Panc1 (cell line): ENCODE results near the gene SPACA6. TPM values are rescaled to one million over a fixed set of nuclear protein-coding genes. Genes with fewer than 3 reads are reported as not detected.

Experiments used
- ATAC-seq: fragments of 200-7000 bp; cut with Tn5 transposase; 2 replicates; pipeline ENCODE4 v1.9.1; 2020; ENCODE audit warnings: mild to moderate bottlenecking, moderate library complexity
- BruUV-seq: library from RNA; stranded (reverse); fragments of 400-500 nt; replicated peaks from 2 replicates; lab custom pipeline; 2021; lab: Mats Ljungman, UMichigan
- CTCF ChIA-PET: fragments of 300-600 bp; sonication (Branson Sonifier 250); formaldehyde crosslinking; loops from one replicate; lab custom pipeline; 2022; ENCODE audit warnings: antibody characterized with exemption; lab: Charles Lee
- POLR2A ChIA-PET: fragments of 300-600 bp; sonication (Branson Sonifier 250); formaldehyde crosslinking; loops from one replicate; lab custom pipeline; 2022; ENCODE audit warnings: antibody characterized with exemption; lab: Charles Lee
- DNase-seq: peaks from one replicate; pipeline ENCODE4 v3.0.0-alpha.2; 2010; ENCODE audit warnings: low read depth, low spot score
- H3K27ac ChIP-seq: 2 replicates; pipeline ENCODE4 v1.5.1; 2011; ENCODE audit warnings: mild to moderate bottlenecking, low read length, inconsistent platforms
- H3K27me3 ChIP-seq: fragments of 200-500 bp; sonication (Bioruptor generic); 2 replicates; pipeline ENCODE4 v1.6.0; 2014; ENCODE audit warnings: low read length, inconsistent platforms; ENCODE audit not compliant: control insufficient read depth, insufficient read depth
- H3K36me3 ChIP-seq: fragments of 200-500 bp; sonication (Bioruptor generic); 2 replicates; pipeline ENCODE4 v1.5.1; 2014; ENCODE audit warnings: inconsistent platforms, mild to moderate bottlenecking, low read length, moderate library complexity; ENCODE audit not compliant: control insufficient read depth, insufficient read depth
- H3K4me1 ChIP-seq: 2 replicates; pipeline ENCODE4 v1.5.1; 2011; ENCODE audit warnings: inconsistent platforms, mild to moderate bottlenecking, low read length, moderate library complexity; ENCODE audit not compliant: control insufficient read depth, insufficient read depth
- H3K4me3 ChIP-seq, 2 experiments: 2 replicates each; pipeline ENCODE4 v1.5.1; 2011 to 2012; ENCODE audit warnings: low read depth in 2 of 2, low read length in 2 of 2, mild to moderate bottlenecking in 2 of 2, inconsistent platforms in 1 of 2, moderate library complexity in 1 of 2
- H3K9me3 ChIP-seq: fragments of 200-500 bp; sonication (Bioruptor generic); 2 replicates; pipeline ENCODE4 v1.5.1; 2014; ENCODE audit warnings: low read depth, mild to moderate bottlenecking, inconsistent platforms, low read length, moderate library complexity; ENCODE audit not compliant: control insufficient read depth, insufficient read depth
- POLR2AphosphoS5 ChIP-seq: IDR thresholded peaks from 2 replicates; pipeline ENCODE4 v1.6.1; 2012; ENCODE audit warnings: mild to moderate bottlenecking, low read depth, low read length, moderate library complexity
- SIN3A ChIP-seq: IDR thresholded peaks from 2 replicates; pipeline ENCODE4 v1.6.1; 2012; ENCODE audit warnings: low read depth, mild to moderate bottlenecking, low read length, moderate library complexity, borderline replicate concordance; ENCODE audit not compliant: insufficient read depth
- TCF7L2 ChIP-seq: IDR thresholded peaks from 2 replicates; pipeline ENCODE4 v1.6.1; 2011; ENCODE audit warnings: mild to moderate bottlenecking, low read depth, low read length, inconsistent platforms
- in situ Hi-C: cut with HindIII; loops from 2 replicates; pipeline ENCODE4 v1.10.0; 2016; ENCODE audit warnings: low sequenced_read_pairs, low pct_unique_long_range_greater_than_20kb
- intact Hi-C: fragments of 100-400 bp; cut with micrococcal nuclease; formaldehyde crosslinking; loops from one replicate; pipeline ENCODE4 v1.10.0; 2022; ENCODE audit not compliant: unreplicated experiment
- total RNA-seq: library from RNA; stranded (reverse); gene quantifications from one replicate; pipeline ENCODE4 v1.2.1, GENCODE V29; 2021; ENCODE audit not compliant: unreplicated experiment
- TF ChIP-seq, protein P1 (sequence below): fragments of 450-650 bp; IDR thresholded peaks from 2 replicates; pipeline ENCODE4 v1.5.1; 2017; ENCODE audit warnings: mild to moderate bottlenecking
- TF ChIP-seq, protein P2 (sequence below), 2 experiments: IDR thresholded peaks; 2 replicates each; pipeline ENCODE4 v1.6.1; 2011 to 2012; ENCODE audit warnings: low read depth in 2 of 2, control low read depth in 1 of 2, low read length in 1 of 2, mild to moderate bottlenecking in 1 of 2, moderate library complexity in 1 of 2; ENCODE audit not compliant: insufficient read depth in 1 of 2

SPACA6 gene
- total RNA-seq, 1 experiment from 2014 or later: 14.3 TPM

DNA sequence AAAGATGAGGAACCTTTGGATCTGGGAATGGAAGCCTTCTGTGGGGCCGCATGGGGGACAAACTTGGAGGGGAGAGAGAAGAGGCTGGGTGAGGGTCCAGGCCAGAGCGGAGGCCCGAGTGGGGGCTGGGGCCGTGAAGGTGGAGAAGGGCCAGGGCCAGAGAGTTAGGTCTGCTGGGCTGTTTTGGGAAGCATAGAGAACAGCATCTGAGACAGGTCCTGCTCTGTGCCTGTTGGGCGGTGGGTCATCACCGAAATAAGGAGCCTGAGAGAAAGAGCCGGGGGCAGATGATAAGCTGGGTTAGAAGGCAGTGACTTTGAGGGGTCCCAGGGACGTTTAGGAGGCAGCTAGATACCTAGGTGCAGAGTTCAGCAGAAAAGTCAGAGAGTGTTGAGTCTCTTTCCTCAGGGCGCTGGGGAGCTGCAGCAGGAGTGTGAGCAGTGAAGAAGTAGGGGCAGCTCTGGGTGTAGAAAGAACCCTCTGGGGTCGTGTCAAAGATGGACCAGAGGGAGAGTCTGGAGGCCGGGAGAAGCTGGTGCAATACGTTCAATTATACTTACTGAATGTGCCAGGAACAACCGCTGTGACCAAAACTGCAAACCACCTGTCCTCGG is 2.7 kb downstream of the SPACA6 start:
- ChIA-PET POLR2A (no interaction called here), CTCF (no interaction called here)
- intact Hi-C loops: no loop called here
- Histone ChIP-seq H3K9me3 (no peaks in the 10 kb centered on the region), H3K27ac (no peak overlapping the region), H3K36me3 (no peaks in the 10 kb centered on the region), H3K4me1 (peaks cover 10% of the 10 kb centered on the region), H3K4me3 (no peak overlapping the region), H3K27me3 (no peaks in the 10 kb centered on the region)
- ATAC-seq: no peak
- TF ChIP-seq TCF7L2 (no peak), POLR2AphosphoS5 (no peak), SIN3A (no peak)
- TF ChIP-seq, protein P1, sequence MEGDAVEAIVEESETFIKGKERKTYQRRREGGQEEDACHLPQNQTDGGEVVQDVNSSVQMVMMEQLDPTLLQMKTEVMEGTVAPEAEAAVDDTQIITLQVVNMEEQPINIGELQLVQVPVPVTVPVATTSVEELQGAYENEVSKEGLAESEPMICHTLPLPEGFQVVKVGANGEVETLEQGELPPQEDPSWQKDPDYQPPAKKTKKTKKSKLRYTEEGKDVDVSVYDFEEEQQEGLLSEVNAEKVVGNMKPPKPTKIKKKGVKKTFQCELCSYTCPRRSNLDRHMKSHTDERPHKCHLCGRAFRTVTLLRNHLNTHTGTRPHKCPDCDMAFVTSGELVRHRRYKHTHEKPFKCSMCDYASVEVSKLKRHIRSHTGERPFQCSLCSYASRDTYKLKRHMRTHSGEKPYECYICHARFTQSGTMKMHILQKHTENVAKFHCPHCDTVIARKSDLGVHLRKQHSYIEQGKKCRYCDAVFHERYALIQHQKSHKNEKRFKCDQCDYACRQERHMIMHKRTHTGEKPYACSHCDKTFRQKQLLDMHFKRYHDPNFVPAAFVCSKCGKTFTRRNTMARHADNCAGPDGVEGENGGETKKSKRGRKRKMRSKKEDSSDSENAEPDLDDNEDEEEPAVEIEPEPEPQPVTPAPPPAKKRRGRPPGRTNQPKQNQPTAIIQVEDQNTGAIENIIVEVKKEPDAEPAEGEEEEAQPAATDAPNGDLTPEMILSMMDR: no peak
- TF ChIP-seq, protein P2, sequence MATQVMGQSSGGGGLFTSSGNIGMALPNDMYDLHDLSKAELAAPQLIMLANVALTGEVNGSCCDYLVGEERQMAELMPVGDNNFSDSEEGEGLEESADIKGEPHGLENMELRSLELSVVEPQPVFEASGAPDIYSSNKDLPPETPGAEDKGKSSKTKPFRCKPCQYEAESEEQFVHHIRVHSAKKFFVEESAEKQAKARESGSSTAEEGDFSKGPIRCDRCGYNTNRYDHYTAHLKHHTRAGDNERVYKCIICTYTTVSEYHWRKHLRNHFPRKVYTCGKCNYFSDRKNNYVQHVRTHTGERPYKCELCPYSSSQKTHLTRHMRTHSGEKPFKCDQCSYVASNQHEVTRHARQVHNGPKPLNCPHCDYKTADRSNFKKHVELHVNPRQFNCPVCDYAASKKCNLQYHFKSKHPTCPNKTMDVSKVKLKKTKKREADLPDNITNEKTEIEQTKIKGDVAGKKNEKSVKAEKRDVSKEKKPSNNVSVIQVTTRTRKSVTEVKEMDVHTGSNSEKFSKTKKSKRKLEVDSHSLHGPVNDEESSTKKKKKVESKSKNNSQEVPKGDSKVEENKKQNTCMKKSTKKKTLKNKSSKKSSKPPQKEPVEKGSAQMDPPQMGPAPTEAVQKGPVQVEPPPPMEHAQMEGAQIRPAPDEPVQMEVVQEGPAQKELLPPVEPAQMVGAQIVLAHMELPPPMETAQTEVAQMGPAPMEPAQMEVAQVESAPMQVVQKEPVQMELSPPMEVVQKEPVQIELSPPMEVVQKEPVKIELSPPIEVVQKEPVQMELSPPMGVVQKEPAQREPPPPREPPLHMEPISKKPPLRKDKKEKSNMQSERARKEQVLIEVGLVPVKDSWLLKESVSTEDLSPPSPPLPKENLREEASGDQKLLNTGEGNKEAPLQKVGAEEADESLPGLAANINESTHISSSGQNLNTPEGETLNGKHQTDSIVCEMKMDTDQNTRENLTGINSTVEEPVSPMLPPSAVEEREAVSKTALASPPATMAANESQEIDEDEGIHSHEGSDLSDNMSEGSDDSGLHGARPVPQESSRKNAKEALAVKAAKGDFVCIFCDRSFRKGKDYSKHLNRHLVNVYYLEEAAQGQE (IDR thresholded peaks at IDR 0.05; ENCODE audit: insufficient read depth in 1 of 2, low read depth in 2 of 2, low read length in 1 of 2): no peak
- in situ Hi-C loops: no loop called here
- no peak for DNase-seq
- BruUV-seq: no TSS peak

DNA sequence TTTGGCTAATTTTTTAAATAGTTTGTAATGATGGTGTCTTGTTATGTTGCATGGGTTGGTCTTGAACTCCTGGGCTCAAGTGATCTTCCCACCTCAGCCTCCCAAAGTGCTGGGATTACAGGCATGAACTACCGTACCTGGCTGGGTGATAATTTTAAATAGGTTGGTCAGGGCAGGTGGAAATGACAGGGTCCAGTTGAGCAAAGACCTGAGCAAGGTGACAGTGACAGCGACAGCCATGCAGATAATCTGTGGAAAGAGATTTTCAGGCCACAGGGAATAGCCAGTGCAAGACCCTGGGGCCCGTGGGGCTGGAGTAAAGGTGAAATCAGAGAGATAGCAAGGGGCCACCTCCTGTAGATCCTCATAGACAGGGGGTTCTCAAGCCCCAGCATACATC is 3.5 kb downstream of the SPACA6 start:
- H3K9me3 ChIP-seq: no peaks in the 10 kb centered on the region
- TF ChIP-seq POLR2AphosphoS5 (no peak), SIN3A (no peak), TCF7L2 (no peak)
- TF ChIP-seq, protein P2 (IDR thresholded peaks at IDR 0.05; ENCODE audit: insufficient read depth in 1 of 2, low read depth in 2 of 2, low read length in 1 of 2): no peak
- TF ChIP-seq, protein P1: no peak
- CTCF ChIA-PET: no interaction called here
- POLR2A ChIA-PET: no interaction called here
- H3K4me3 ChIP-seq: no peak overlapping the region
- H3K27ac ChIP-seq: no peak overlapping the region
- in situ Hi-C loops (no loop called here), intact Hi-C loops (no loop called here)
- H3K4me1 ChIP-seq: peaks cover 7% of the 10 kb centered on the region
- DNase-seq: no peak
- H3K27me3 ChIP-seq: no peaks in the 10 kb centered on the region
- TSS peak; percentile 9 for BruUV-seq
- no peaks in the 10 kb centered on the region for H3K36me3 ChIP-seq
- no peak for ATAC-seq
